Epithelial cell of esophagus (primary cell): ENCODE results near the gene B4GALT6.

Experiments used
- DNase-seq: peaks from one replicate; pipeline ENCODE4 v3.0.0; 2010; ENCODE audit warnings: low read depth
- H3K4me3 ChIP-seq: 2 replicates; pipeline ENCODE4 v1.5.1; 2011; ENCODE audit warnings: mild to moderate bottlenecking, low read length, control low read depth
- TF ChIP-seq, protein P1 (sequence below): IDR thresholded peaks from 2 replicates; pipeline ENCODE4 v1.5.1; 2011; ENCODE audit warnings: low read depth, mild to moderate bottlenecking, low read length, control low read depth, inconsistent platforms; ENCODE audit not compliant: insufficient read depth; ENCODE audit errors: missing control alignments

B4GALT6 gene

GRCh38 chr18:31624892-31625640, 59.3 kb downstream of the B4GALT6 start:
- TF ChIP-seq, protein P1, sequence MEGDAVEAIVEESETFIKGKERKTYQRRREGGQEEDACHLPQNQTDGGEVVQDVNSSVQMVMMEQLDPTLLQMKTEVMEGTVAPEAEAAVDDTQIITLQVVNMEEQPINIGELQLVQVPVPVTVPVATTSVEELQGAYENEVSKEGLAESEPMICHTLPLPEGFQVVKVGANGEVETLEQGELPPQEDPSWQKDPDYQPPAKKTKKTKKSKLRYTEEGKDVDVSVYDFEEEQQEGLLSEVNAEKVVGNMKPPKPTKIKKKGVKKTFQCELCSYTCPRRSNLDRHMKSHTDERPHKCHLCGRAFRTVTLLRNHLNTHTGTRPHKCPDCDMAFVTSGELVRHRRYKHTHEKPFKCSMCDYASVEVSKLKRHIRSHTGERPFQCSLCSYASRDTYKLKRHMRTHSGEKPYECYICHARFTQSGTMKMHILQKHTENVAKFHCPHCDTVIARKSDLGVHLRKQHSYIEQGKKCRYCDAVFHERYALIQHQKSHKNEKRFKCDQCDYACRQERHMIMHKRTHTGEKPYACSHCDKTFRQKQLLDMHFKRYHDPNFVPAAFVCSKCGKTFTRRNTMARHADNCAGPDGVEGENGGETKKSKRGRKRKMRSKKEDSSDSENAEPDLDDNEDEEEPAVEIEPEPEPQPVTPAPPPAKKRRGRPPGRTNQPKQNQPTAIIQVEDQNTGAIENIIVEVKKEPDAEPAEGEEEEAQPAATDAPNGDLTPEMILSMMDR: no peak

DNA sequence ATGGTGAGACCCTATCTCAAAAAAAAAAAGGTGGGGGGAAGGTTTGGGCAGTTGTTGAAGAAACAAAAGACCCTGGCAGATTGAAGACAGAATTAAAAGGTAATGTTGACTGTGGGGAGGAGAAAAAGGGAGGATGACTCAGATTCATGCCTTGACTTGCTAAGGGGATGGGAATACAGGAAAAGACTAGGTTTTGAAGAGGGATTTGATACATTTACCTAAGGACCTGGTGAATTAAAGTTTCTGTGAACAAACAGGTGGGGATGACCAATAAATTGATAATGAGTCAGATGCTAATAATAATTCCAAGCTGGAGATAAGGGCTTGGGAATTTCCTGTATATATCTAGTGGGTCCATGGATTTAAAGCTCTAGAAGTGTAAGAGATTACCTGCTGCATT, 65.1 kb downstream of the B4GALT6 start:
- TF ChIP-seq, protein P1: no peak
- DNase-seq: peak; percentile 67
- H3K4me3 ChIP-seq: no peak overlapping the region

More at GRCh38 chr18:31624892-31625640, 59.3 kb downstream of the B4GALT6 start:
- DNase-seq: no peak
- H3K4me3 ChIP-seq: no peak overlapping the region

GRCh38 chr18:31618801-31619200, 65.6 kb downstream of the B4GALT6 start:
- TF ChIP-seq, protein P1: no peak
- DNase-seq: no peak
- H3K4me3 ChIP-seq: no peak overlapping the region

DNA sequence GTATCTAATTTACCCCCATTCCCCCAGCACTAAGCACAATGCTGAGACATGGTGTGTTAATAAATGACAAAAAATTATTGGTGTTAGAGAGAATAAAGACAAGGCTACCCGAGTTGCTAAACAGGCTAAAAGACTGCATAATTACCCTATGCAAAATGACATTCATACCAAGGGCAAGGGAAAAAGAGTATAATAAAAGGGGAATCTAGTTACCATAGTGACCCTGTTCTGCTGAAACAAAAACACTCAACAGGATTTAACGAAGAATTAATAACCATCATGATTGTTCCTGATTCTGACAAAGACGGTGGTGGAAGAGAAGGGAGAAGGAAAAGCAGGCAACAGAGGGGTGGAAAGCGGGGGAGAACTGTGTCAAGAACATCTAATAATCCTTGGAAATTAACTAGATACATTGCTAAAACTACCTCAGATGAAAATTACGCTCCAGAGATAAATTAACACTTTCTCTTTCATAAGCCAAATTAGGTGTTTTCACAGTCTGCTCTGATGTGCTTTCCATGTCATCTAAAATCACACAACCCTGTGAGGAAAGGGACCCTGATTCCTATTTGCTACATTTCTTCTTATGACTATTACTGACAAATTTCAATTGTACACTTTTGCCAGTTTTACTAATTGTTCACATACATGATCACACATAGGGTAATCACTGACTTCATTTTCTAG, 67.2 kb downstream of the B4GALT6 start:
- no peak overlapping the region for H3K4me3 ChIP-seq
- no peak for DNase-seq
- TF ChIP-seq, protein P1: no peak

DNA sequence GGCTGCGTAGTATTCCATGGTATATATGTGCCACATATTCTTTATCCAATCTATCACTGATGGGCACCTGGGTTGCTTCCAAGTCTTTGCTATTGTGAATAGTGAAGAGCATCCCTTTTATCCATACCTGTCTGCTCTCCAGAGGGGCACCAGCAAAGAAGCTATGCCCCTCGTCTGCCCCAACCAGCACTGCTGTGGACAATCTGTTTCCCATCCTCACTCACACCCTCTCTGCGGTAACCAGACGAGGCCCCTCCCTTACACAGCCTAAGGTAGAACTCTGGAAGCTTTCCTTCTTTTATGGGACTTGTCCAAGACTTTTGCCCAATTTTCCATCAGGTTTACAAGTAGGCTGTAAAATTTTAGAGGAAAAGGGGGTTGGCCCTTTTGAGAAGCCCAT, 67.8 kb downstream of the B4GALT6 start:
- no peak overlapping the region for H3K4me3 ChIP-seq
- DNase-seq: no peak
- TF ChIP-seq, protein P1: no peak

- no peak for DNase-seq
- TF ChIP-seq, protein P1: no peak
- no peak overlapping the region for H3K4me3 ChIP-seq
These were observed 70.3 kb downstream of the B4GALT6 start for GRCh38 chr18:31614044-31614443.

- no peak overlapping the region for H3K4me3 ChIP-seq
- DNase-seq: no peak
These were observed 72.3 kb downstream of the B4GALT6 start for GRCh38 chr18:31612124-31612523.

More at GRCh38 chr18:31612124-31612523, 72.3 kb downstream of the B4GALT6 start:
- TF ChIP-seq, protein P1: no peak
